ENCODE measurements around the gene SLC36A2. TPM values are rescaled to one million over a fixed set of nuclear protein-coding genes. Genes with fewer than 3 reads are reported as not detected.

The SLC36A2 gene
- total RNA-seq, 2 donors from 2014 or later = not detected

Other genes with a start within 250 kb of the SLC36A2 start
- 100 to 1,000 TPM; 271 to 398 TPM for gene ANXA6, start 189.8 kb downstream of the SLC36A2 start, total RNA-seq
- 10 to 100 TPM; 59.6 to 98.5 TPM for gene CCDC69, start 123.5 kb downstream of the SLC36A2 start, total RNA-seq
- 10 to 100 TPM; 15.4 to 15.9 TPM for gene GM2A, start 94.4 kb downstream of the SLC36A2 start, total RNA-seq
- not detected for gene SLC36A3, start 43.8 kb downstream of the SLC36A2 start, total RNA-seq
- 10 to 100 TPM in 1 of 2 donors, 1 to 10 TPM in 1; 6.3 to 15.4 TPM for gene SLC36A1, start 100.0 kb upstream of the SLC36A2 start, total RNA-seq
- gene FAT2, start 243.8 kb upstream of the SLC36A2 start, total RNA-seq = not detected

Measured in natural killer cell treated with Interleukin-12 subunit alpha and Interleukin-12 subunit beta and Interleukin-15 and Interleukin-18, amount 100 ng/mL, for 72 hours (primary cell).